T-helper 2 cell treated with Interferon-gamma antibody and Interleukin-4, amounts not matched to agents 5 μg/mL and 100 μg/mL, for 36 hours (primary cell): Measurements from ENCODE around the gene DDX31.
"Not testable (repeated sequence)": the region's sequence is repeated elsewhere in the genome, so short reads cannot be mapped to it uniquely, and the experiment has no call there.

Experiments used
- DNase-seq: peaks from one replicate; pipeline ENCODE4 v3.0.0; 2021; ENCODE audit warnings: low spot score
- H3K27ac Mint-ChIP-seq: one replicate; pipeline ENCODE4 v1.8.0; 2021; ENCODE audit warnings: mild to moderate bottlenecking, mixed read lengths
- H3K27me3 Mint-ChIP-seq: one replicate; pipeline ENCODE4 v1.8.0; 2021; ENCODE audit warnings: low read depth, mixed read lengths
- H3K36me3 Mint-ChIP-seq: one replicate; pipeline ENCODE4 v1.8.0; 2021; ENCODE audit warnings: low read depth, mixed read lengths
- H3K4me1 Mint-ChIP-seq: one replicate; pipeline ENCODE4 v1.8.0; 2021; ENCODE audit warnings: low read depth, mixed read lengths
- H3K4me3 Mint-ChIP-seq: one replicate; pipeline ENCODE4 v1.8.0; 2022; ENCODE audit warnings: mild to moderate bottlenecking, moderate library complexity, mixed read lengths
- H3K9me3 Mint-ChIP-seq: one replicate; pipeline ENCODE4 v1.8.0; 2021; ENCODE audit warnings: mixed read lengths

Gene DDX31

DNA sequence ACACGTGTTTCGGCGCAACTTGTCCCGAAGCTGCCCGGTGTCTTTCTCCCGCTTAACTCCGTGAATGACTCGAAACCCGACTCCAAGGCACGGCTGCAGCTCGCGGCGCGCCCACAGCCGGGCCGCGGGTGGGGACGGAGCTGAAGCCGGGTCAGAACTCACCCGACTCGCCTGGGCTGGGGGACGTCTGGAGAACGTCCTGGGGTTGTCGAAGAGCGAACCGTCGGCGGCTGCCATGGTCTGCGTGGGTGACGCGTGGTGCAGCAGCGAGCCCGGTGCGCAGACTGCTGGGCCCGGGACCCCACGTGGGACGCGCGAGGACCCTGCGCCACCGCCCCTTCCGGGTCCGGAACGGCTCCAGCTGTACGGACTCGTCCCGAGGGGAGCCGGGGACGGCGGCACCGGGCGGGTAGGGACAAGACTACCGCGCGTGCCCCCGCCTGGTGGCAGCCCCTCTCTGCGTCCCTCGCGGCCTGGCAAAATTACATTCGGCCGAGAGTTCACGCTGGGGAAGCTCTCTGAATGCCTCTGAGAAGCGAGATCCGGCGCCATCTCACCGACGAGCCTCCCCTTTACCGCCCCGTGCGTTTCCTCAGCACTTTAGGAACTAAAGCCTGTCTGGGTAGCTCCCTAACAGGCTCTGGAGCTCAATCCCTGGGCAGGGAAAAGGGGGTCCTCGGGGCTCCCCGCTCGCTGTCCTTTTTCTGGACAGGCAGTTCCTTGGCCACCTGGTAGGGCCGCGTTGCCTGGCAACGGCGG, at the start of gene DDX31:
DDX31 (minus strand) TSS at position 286 of the 759 bp plus-strand sequence; CDS start at position 237, 49 bp downstream.
- peak within 1 kb of the TSS; percentile 88 for H3K27ac Mint-ChIP-seq
- H3K36me3 Mint-ChIP-seq = peaks cover 20% of the 10 kb centered on the region
- H3K9me3 Mint-ChIP-seq = no peaks in the 10 kb centered on the region
- H3K4me3 Mint-ChIP-seq = peak within 1 kb of the TSS; percentile 92
- peak; percentile 84 for DNase-seq
- H3K4me1 Mint-ChIP-seq = peaks cover 29% of the 10 kb centered on the region
- no peaks in the 10 kb centered on the region for H3K27me3 Mint-ChIP-seq

DNA sequence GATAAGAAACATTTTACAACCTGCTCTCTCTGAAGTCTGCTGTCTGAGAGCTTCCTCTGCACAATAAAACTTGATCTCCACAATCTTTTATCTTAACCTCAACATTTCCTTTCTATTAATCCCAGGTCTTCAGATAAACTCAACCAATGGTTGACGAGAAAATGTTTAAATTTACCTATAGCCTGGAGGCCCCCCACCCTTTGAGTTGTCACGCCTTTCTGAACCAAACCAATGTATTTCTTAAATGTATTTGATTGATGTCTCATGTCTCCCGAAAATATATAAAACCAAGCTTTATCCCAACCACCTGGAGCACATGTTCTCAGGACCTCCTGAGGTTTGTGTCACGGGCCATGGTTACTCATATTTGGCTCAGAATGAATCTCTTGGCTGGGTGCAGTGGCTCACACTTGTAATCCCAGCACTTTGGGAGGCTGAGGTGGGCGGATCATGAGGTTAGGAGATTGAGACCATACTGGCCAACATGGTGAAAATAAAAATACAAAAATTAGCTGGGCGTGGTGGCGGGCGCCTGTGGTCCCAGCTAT, 48.7 kb upstream of the DDX31 start:
- not testable (repeated sequence) for H3K36me3 Mint-ChIP-seq, H3K9me3 Mint-ChIP-seq, DNase-seq, H3K27ac Mint-ChIP-seq, H3K4me1 Mint-ChIP-seq
- Mint-ChIP-seq H3K27me3 (peaks cover 22% of the 10 kb centered on the region), H3K4me3 (peak overlapping the region; percentile 28)

DNA sequence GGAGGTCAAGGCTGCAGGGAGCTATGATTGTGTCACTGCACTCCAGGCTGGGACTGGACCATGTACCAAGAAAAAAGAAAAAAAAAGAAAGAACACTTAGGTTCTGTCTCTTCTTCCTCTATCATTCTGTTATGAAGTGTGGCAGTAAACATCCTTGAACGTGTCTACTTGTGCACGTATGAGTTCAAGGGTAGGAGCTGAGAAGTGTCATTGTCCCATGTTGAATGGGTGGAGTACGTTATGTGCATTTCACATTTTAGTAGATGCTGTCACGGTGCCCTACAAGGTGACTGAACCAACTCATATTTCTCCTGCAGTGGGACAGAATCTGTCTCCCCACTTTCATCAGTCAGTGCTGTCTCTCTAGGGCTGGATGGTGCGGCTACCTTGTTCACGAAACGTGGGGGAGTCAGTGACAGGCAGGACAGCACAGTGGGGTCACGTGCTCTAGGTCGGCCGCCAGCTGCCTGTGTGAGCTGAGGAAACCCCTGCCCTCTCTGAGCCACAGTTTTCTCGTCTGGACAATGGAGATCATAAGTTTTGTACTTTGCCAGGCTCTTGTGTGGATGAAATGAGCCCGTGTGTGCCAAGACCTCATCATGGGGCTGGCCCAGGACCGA, 47.7 kb upstream of the DDX31 start:
- no peaks in the 10 kb centered on the region for H3K9me3 Mint-ChIP-seq
- H3K27me3 Mint-ChIP-seq = peaks cover 22% of the 10 kb centered on the region
- DNase-seq = no peak
- peaks cover 5% of the 10 kb centered on the region for H3K4me1 Mint-ChIP-seq
- H3K27ac Mint-ChIP-seq = no peak overlapping the region
- H3K36me3 Mint-ChIP-seq = no peaks in the 10 kb centered on the region
- no peak overlapping the region for H3K4me3 Mint-ChIP-seq

DNA sequence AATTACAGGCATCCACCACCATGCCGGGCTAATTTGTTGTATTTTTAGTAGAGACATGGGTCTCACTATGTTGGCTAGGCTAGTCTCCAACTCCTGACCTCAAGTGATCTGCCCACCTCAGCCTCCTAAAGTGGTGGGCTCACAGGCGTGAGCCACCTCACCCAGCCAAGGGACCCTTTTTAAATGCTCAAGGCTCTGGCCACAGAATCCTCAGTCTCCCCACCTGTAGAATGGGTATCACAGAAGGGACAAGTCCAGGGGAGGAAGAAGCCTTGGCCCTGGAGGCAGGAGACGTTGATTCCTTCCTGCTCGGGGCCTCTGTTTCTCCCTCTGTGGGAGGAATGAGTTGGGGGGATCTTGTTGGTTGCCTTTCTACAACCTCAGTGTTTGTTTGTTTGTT, 46.2 kb upstream of the DDX31 start:
- Mint-ChIP-seq H3K27me3 (peaks cover 22% of the 10 kb centered on the region), H3K4me1 (peaks cover 5% of the 10 kb centered on the region), H3K27ac (no peak overlapping the region), H3K4me3 (no peak overlapping the region), H3K36me3 (no peaks in the 10 kb centered on the region), H3K9me3 (no peaks in the 10 kb centered on the region)
- no peak for DNase-seq

DNA sequence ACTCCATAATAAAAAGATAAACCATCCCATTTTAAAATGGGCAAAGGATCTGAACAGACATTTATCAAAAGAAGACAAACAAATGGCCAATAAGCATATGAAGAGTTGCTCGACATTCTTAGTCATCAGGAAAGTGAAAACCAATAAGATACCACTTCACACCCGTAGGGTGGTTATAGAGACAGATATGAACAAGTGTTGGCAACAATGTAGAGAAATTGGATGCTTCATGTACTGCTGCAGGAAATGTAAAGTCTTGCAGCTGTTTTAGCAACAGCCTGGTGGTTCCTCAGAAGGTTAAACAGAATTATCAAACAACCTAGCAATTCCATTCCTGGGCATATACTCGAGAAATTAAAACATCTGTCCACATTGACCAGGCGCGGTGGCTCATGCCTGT, 43.0 kb upstream of the DDX31 start:
- no peaks in the 10 kb centered on the region for H3K4me1 Mint-ChIP-seq
- H3K36me3 Mint-ChIP-seq = no peaks in the 10 kb centered on the region
- no peaks in the 10 kb centered on the region for H3K9me3 Mint-ChIP-seq
- H3K27me3 Mint-ChIP-seq = peaks cover 16% of the 10 kb centered on the region
- H3K4me3 Mint-ChIP-seq = no peak overlapping the region
- DNase-seq = no peak
- no peak overlapping the region for H3K27ac Mint-ChIP-seq

DNA sequence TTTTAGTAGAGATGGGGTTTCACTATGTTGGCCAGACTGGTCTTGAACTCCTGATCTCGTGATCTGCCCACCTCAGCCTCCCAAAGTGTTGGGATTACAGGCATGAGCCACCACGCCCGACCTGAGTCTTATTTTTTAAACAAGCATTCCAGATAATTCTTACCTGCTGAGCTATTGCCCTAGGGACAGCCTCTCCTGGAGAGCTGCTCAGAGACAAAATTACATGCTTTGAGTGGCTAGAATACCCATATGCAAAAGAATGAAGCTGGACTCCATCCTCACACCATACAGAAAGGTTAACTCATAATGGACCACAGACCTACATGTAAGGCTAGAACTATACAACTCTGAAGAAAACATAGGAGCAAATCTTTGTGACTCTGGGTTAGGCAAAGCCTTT, 42.1 kb upstream of the DDX31 start:
- DNase-seq = no peak
- Mint-ChIP-seq H3K27me3 (peaks cover 8% of the 10 kb centered on the region), H3K4me1 (no peaks in the 10 kb centered on the region), H3K9me3 (no peaks in the 10 kb centered on the region), H3K27ac (no peak overlapping the region), H3K4me3 (no peak overlapping the region), H3K36me3 (no peaks in the 10 kb centered on the region)

DNA sequence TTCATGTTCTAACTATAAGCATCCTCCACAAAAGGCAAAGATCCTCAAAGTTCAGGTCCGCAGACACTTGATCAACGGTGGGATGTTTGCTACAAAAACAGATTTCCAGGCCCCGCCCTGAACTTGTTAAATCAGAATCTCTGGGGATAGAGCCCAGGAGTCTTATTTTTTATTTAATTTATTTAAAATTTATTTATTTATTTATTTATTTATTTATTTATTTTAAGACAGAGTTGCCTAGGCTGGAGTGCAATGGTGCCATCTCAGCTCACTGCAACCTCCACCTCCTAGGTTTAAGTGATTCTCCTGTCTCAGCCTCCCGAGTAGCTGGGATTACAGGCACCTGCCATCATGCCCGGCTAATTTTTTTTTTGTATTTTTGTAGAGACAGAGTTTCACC, 41.4 kb upstream of the DDX31 start:
- not testable (repeated sequence) for H3K4me1 Mint-ChIP-seq, H3K36me3 Mint-ChIP-seq, H3K27me3 Mint-ChIP-seq, H3K9me3 Mint-ChIP-seq, DNase-seq, H3K27ac Mint-ChIP-seq, H3K4me3 Mint-ChIP-seq

DNA sequence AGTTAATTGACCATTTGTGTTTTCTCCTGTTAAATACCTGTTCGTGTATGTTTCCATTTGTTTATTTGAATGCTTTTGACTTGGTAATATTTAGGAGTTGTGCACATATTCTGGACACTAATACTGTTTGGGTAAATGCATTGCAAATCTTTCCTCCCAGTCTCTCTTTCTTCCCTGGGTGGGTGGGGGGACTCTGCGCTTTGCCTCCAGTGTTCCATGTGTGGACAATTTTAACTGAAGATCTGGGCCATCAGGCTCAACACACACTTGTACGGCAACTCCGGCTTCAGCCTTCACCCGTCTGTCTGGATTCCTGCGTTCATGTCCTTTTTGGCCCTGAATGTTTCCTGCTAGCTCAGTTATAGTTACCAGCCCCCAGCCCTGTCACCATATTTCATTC, 40.5 kb upstream of the DDX31 start:
- Mint-ChIP-seq H3K27me3 (peaks cover 7% of the 10 kb centered on the region), H3K9me3 (no peaks in the 10 kb centered on the region), H3K27ac (no peak overlapping the region), H3K4me1 (no peaks in the 10 kb centered on the region), H3K4me3 (no peak overlapping the region), H3K36me3 (no peaks in the 10 kb centered on the region)
- DNase-seq = no peak

DNA sequence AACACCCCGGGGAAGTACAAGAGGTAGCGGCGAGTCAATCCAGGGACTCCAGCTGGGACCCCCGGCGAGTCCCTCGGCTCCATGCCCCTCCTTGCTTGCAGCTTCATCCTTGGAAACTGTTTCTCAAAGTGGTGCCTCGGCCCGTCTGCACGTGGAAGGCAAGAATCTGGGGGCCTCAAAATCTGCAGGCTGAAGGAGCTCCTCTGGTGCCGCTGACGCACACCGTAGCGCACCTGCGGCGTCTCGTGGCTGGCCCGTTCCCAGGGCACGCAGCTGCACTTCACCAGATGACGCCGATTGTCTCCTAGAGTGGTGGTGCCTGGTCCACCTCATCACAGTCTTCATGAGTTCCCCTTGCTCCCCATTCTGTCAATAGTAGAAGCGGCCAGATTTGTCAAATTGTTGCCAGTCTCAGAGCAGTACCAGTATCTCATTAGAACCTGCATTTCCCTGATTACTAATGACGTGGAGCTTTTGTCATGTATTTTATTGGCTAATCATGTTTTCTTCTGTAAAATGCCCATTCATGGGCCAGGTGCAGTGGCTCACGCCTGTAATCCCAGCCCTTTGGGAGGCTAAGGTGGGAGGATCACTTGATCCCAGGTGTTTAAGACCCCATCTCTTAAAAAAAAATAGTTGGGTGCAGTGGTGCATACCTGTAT, 39.1 kb upstream of the DDX31 start:
- peaks cover 7% of the 10 kb centered on the region for H3K27me3 Mint-ChIP-seq
- no peak overlapping the region for H3K27ac Mint-ChIP-seq
- H3K9me3 Mint-ChIP-seq = no peaks in the 10 kb centered on the region
- DNase-seq = no peak
- H3K4me3 Mint-ChIP-seq = no peak overlapping the region
- H3K36me3 Mint-ChIP-seq = no peaks in the 10 kb centered on the region
- H3K4me1 Mint-ChIP-seq = no peaks in the 10 kb centered on the region

DNA sequence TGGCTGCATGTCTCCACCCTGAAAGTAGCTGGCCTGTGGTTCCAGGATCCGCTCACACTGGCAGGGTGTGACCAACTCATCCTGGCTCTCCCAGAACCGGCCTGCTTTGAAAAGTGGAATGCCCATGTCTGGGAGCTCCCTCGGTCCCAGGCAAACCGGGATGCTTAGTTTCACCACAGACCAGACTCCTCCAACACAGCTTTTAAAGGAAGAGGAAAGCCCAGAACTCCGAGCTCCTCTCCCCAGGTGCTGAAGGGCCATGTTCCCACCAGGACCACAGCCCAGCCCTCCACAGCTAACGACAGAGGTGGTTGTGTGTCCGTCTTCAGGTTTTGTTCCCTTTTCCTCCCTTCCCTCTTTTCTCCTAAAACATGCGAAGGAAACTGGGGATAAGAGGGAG, 38.5 kb upstream of the DDX31 start:
- H3K4me3 Mint-ChIP-seq = no peak overlapping the region
- no peaks in the 10 kb centered on the region for H3K4me1 Mint-ChIP-seq
- H3K36me3 Mint-ChIP-seq = no peaks in the 10 kb centered on the region
- no peak overlapping the region for H3K27ac Mint-ChIP-seq
- no peaks in the 10 kb centered on the region for H3K9me3 Mint-ChIP-seq
- peaks cover 8% of the 10 kb centered on the region for H3K27me3 Mint-ChIP-seq
- no peak for DNase-seq

DNA sequence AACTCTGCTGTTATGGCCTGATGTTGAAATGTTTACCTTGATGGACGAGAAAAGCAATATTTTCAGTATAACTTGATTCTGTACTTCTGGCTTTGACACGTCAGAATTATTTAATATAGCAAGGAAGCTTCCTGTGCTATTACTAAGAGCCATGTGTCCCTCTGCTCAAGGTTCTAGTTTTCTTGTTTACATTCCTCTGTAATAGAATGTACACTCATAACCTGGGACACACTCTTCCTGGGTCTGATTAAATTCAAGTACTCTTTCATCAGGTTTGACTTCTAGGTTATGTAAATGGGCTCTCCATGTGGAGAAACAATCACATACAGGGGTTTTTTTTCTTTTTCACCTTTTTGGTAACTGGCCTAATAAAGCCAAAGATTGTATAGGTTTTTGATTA, 33.6 kb upstream of the DDX31 start:
- Mint-ChIP-seq H3K27ac (no peak overlapping the region), H3K36me3 (no peaks in the 10 kb centered on the region), H3K4me3 (no peak overlapping the region), H3K9me3 (peaks cover 4% of the 10 kb centered on the region), H3K4me1 (no peaks in the 10 kb centered on the region), H3K27me3 (peaks cover 4% of the 10 kb centered on the region)
- no peak for DNase-seq

DNA sequence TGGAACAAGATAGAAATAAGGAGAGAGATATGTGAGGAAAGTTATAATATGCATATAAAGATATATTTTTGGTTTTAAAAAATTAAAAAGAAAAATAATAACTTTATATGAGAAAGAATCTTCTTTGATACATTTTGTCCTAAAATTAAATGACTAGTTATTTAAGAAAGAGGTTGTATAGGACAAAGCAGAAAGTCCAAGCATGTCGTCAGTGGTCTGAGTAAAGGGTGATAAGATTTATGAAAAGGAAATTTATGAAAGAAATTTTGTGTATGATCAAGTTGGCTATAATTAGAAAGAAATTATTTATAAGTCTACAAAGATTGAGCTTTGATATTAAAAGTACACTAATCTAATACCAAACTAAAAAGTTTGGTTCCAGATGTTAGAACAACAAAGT, 32.5 kb upstream of the DDX31 start:
- Mint-ChIP-seq H3K4me3 (no peak overlapping the region), H3K27ac (no peak overlapping the region), H3K27me3 (peaks cover 4% of the 10 kb centered on the region), H3K36me3 (no peaks in the 10 kb centered on the region), H3K9me3 (peaks cover 15% of the 10 kb centered on the region), H3K4me1 (no peaks in the 10 kb centered on the region)
- no peak for DNase-seq

DNA sequence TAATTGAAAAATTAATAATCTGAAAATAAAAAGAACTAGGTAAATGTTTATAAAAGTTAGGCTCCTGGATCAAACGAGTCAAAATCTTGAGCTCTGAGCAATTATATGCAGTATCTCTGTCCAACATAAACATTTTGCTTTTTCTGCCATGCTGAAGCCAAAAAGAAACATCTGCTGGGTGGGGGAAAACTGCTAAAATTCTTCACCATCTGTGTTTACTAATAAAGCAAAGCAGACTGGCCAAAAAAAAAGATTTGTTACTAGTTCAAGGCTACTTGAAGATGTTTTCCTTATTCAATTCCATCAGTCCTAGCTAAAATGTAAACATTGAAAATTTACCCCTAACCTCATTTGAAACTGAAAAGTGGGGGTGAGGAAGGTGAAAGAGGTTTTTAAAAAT, 30.2 kb upstream of the DDX31 start:
- peaks cover 34% of the 10 kb centered on the region for H3K9me3 Mint-ChIP-seq
- H3K4me1 Mint-ChIP-seq = no peaks in the 10 kb centered on the region
- no peak for DNase-seq
- H3K36me3 Mint-ChIP-seq = peaks cover 2% of the 10 kb centered on the region
- no peak overlapping the region for H3K4me3 Mint-ChIP-seq
- H3K27me3 Mint-ChIP-seq = peaks cover 2% of the 10 kb centered on the region
- no peak overlapping the region for H3K27ac Mint-ChIP-seq

DNA sequence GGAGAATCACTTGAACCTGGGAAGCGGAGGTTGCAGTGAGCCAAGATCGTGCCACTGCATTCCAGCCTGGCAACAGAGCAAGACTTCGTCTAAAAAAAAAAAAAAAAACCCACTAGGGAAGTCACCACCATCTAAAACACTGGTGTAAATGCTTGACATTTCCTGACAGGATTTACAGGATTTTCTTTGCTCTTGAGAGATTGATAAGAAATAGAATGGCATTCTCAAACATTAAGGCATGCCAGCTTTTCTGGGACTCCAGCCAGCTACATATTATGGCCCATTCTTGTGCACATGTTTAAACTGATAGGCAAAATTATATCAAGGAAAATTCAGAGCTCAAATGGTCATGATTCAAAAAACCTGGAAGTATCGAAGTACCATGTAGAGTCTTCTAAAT, 29.2 kb upstream of the DDX31 start:
- H3K27me3 Mint-ChIP-seq = peaks cover 2% of the 10 kb centered on the region
- H3K36me3 Mint-ChIP-seq = peaks cover 6% of the 10 kb centered on the region
- peaks cover 42% of the 10 kb centered on the region for H3K9me3 Mint-ChIP-seq
- no peak overlapping the region for H3K27ac Mint-ChIP-seq
- no peak for DNase-seq
- no peak overlapping the region for H3K4me3 Mint-ChIP-seq
- H3K4me1 Mint-ChIP-seq = peaks cover 2% of the 10 kb centered on the region
